MM.1S (cell line): ENCODE data around the gene OSBPL1A.

Experiments used
- EZH2 ChIP-seq: fragments of 300-600 bp; sonication (generic); optimal IDR thresholded peaks from 2 replicates; pipeline ENCODE3; 2017; ENCODE audit warnings: low read depth, mild to moderate bottlenecking, antibody characterized with exemption, low read length, mixed read lengths
- TF ChIP-seq, protein P1 (sequence below): fragments of 300-600 bp; sonication (generic); IDR thresholded peaks from 2 replicates; pipeline ENCODE4 v1.5.1; 2016; ENCODE audit warnings: antibody characterized with exemption, low read length, mixed read lengths

- no peak for TF ChIP-seq EZH2
- TF ChIP-seq, protein P1, sequence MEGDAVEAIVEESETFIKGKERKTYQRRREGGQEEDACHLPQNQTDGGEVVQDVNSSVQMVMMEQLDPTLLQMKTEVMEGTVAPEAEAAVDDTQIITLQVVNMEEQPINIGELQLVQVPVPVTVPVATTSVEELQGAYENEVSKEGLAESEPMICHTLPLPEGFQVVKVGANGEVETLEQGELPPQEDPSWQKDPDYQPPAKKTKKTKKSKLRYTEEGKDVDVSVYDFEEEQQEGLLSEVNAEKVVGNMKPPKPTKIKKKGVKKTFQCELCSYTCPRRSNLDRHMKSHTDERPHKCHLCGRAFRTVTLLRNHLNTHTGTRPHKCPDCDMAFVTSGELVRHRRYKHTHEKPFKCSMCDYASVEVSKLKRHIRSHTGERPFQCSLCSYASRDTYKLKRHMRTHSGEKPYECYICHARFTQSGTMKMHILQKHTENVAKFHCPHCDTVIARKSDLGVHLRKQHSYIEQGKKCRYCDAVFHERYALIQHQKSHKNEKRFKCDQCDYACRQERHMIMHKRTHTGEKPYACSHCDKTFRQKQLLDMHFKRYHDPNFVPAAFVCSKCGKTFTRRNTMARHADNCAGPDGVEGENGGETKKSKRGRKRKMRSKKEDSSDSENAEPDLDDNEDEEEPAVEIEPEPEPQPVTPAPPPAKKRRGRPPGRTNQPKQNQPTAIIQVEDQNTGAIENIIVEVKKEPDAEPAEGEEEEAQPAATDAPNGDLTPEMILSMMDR = no peak
Measured at GRCh38 chr18:24142376-24142775, 255.2 kb downstream of the OSBPL1A start.
